CD4-positive, alpha-beta T cell treated with Interleukin-15 for 4 hours (primary cell): Measurements from ENCODE around the gene NOS1AP.

Experiments
- DNase-seq: peaks from one replicate; pipeline ENCODE4 v3.0.0-alpha.2; 2020; ENCODE audit warnings: low spot score

The NOS1AP gene

DNA sequence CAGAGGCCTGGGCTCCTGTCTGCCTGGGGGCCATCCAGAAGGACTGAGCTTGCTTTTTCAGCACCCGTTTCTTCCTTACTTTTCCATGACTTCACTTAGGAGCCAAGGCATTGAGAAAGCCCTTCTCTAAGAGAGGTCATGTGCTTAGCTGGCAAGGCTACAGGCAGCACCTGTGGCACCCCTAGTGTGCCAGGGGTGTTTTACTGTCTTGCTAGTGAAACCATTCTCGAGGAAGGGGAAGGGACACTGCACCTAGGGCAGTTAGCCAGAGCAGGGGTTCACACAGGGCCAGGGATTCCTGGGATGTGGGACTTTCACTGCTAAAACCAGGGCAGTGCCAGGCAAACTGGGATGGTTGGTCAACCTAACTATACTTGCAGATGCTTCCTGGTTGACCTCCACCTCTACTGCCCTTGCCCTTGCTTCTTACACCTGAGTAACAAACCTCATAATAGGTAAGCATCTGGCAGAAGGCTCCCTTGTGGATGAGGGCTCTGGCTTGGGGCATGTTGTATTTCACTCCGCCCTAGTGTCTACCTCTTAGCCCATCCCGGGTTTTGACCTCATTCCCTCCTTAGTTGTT is 69.2 kb downstream of the NOS1AP start:
- DNase-seq: no peak

DNA sequence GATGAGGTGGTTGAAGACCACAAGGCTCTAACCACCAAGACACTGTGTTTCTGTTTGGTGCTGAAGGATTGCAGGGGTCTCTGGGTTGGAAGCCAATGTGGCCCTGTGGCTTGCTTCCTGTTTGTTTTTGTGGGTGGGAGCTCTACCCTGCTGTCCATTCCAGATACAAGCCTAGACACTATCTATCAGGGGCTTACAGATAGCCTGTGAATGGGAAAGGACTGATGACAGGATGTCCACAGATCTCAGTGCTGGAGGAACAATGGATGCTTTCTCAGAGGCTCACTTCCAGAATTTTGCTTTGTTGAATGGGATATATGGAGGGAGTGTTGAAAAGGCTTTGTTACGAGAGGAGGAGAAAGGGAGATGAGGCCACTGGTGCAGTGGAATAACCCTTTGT is 69.7 kb downstream of the NOS1AP start:
- DNase-seq: no peak

DNA sequence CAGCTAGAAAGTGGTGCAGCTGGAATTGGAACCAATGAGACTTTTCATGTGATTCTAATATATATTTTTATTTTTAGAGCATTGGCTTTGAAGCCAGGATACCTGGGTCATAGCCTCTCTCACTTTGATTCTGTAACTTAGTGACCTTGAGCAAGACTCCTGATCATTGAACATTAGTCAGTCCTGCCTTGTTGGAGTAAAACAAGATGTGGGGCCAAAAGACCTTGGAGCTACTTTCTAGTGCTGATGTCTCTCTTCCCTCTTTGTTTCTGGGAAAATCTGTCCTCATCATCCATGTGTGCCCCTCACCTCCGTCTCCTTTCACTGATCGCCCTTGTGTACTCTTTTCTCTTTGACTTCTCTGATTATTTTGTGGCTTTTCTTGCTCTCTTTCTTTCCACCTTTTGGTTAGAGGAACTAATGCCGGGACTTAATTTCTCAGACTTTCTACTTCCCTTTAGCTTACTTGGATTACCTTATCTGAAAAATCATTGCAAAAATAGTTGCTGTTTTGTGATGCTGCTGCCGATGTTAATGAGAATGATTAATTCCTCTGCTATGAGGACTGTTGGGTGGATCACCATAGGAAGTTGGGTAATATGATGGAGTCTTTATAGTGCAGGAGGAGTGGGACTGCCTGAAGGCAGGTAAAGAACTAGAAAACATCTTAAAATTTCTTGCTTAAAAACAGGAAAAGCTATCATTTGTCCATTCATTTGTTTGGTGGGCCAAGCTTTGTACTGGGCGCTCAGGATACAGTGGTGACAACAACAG is 72.0 kb downstream of the NOS1AP start:
- DNase-seq: no peak

DNA sequence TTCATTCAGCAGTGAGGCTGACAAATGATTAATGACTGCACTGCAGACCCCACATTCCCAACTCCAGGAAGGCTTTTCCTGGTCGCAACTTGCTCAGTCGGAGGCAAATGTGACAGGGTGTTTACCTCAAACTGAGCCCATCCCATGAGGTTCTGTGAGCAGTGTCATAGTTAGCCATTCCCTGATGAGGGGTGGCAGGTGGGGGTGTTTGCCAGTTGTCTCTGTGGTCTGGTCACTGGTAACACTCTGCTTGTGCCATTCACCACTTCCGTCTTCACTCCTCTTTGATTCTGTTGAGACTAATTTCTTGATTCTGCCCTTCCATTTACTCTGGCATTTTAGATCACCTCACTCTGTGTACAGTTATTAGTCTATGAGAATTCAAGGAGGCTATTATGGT is 73.5 kb downstream of the NOS1AP start:
- DNase-seq: no peak

DNA sequence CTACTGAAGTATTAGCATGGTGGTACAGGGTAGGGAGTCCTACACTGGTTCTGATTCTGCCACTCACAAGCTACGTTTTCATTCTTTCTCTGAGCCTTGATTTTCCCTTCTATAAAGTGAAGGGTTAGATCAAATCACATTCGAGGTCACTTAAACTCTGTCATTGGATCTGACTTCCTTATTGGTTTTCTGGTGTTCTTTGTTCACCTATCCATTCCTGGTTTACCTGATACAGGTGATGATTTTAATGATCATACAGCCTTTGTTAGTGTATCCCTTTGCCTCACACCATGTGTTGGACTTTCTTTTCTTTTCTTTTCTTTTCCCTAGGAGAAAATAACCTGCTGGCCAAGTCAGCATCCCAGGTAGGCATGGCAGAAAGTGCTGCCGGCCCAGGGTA is 74.8 kb downstream of the NOS1AP start:
- DNase-seq: no peak

DNA sequence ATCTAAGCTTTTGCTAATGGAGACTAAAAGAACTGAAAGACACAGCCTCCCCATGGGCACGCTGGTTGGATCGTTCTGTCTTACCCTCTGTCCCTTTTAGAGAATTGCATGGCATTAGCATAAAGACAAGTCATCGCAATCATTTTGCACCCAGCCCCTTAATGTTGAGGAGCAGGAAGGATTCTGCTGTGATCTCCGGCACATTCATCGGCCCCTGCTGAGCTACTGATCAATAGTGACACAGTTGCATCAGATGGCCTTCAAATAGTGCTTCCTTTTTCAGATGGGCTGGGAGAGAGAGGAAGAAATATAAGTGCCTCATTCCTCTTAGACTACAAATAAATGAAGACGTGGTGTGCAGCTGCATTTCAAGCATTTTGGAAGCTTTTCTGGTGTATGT is 75.4 kb downstream of the NOS1AP start:
- no peak for DNase-seq

DNA sequence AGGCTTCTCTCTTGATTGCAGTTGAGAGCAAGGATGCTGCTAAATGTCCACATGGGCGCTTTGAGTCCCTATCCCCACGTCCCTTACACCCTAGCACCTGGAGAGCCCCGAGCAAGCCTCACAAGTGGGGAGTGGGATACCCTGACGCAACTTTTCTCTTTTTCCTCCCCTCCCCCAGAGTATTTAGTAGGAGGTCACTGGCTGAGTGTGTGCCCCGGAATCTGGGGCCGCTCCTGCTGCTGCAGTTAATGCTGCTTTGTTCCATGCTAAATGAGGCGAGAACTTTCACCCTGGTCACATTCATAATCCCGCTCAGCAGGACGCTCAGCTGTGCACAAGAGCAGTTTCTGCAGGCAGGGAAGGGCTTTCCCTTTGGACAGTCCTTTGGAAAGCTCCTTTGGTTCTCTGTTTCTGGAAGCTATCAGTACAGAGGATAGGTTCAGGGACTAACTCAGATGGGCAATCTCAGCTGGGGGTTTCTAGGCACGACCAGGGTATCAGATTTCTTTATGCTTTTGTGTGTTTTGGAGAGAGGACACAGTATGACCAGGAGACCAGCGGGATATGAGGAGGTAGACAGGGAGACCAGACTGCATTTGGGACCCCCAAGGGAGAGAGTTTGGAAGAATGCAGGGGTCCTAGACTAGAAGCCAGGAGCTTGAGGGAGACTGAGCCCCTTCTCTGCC is 75.9 kb downstream of the NOS1AP start:
- DNase-seq: no peak

DNA sequence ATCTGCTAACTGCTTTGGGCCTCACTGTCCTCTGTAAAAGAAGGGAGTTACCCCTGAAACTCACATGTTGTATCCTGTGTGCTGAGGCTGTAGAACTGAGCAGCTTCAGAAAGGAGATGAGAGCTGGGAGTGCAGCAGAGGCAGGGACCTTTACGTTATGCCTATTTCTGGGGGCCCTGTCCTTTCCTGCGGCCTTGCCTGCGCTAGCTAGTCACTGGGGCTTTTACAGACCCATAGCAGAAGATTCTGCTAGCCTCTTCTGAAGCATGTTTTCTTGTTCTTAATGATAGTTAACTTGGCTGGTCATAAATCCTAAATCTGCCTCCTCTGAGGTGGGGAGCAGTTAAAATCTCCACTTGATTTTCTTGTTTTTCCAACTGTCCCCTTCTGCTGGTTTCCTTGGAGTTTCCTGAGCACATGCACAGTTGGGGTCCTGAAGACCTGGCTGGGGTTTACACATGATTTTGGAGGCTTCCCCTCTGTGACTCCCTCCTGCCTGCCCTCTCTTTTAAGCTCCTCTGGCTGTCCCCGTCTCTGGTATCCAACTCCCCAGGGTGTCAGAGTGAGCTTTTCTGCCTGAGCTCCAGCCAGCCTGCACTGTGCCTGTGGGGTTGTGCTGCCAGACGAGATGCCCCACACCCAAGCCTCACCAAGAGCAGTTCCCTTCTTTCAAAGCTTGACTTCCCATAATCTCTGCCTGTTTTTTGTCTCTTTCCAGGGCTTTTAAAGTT is 76.6 kb downstream of the NOS1AP start:
- no peak for DNase-seq

DNA sequence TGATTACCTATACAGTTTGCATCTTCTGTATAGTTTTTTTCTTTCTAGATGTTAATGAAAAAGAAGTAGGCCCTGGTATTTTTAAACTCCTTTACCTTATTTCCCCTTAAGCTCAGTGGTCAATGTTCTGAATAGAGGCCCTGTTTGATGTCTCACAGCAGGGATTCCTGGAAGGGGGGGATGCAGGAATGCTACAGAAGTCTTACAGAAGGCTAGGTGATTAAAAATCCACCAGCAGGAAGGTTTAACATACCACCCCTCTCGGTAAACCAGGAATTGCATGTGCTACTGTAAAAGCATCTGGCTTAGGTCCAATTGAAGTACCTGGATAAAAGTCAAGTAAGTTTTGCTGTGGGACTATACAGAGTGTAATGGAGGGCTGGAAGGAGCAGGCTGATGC is 78.3 kb downstream of the NOS1AP start:
- no peak for DNase-seq

DNA sequence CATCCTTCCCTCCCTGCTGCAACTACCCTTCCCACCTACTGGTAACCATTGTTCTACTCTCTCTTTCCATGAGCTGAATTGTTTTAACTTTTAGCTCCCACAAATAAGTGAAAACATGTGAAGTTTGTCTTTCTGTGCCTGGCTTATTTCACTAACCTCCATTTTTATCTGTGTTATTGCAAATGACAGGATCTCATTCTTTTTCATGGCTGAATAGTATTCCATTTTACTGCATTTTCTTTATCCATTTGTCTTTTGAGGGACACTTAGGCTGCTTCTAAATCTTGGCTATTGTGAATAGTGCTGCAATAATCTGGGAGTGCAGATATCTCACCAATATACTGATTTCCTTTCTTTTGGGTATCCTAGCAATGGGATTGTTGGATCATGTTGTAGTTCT is 80.6 kb downstream of the NOS1AP start:
- DNase-seq: no peak

DNA sequence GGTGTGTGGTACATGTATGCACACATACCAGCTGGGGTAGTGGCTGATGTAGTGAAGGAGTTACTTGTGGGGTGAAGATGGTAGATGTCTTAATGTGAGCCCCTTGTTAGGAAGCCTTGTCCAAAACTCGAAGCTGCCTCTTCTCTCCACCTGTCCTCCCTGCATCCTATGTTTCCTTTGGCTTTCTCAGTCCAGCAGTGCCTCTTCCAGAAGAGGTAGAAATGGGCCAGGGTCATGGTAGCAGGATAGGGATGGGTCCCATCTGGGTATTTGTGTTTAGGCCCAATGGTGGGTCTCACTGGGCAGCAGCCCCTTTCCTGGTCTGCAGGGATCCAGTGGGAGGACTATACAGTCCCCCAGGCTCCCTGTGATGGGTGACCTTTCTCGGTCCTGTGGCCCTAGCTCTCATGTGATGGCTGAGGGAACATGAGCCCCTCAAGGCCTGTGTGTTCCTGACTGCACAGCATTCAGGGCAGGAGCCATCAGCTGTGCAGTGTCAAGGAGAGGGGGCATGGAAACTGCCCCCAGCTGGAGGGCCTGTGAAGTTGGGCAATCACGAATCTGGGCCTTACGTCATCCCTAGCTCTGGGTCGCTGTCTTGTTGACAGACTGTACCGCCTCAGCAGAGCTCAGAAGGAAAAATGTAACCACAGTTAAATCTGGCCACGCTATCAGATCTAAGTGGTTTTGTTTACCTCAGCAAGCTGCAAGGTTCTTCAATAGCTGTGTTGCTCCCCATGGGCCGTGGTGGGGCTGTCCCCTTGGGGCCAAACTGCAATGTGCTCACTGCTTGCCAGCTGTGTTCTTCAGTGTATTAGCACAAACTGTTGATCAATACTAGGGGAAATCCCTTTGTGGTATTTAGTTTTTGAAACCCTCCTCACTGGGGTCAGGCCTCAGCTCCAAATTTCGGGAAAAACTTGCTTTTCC is 82.7 kb downstream of the NOS1AP start:
- DNase-seq: no peak

DNA sequence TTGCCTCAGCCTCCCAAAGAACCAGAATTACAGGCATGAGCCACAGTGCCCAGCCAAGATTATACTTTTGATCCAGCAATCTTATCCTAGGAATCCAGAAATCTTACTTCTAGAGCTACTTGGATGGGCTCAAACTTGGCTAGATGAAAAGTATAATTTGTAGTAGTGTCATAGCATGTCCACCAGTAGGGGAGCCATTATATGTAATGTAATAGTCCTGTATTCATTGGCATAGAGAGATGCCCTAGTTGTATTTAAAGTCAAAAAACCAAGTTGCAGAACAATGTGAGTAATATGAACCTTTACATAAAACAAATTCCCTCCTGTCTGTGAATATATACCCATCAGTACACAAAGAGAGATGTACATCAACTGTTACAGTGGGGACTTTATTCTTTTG is 83.9 kb downstream of the NOS1AP start:
- DNase-seq: no peak

DNA sequence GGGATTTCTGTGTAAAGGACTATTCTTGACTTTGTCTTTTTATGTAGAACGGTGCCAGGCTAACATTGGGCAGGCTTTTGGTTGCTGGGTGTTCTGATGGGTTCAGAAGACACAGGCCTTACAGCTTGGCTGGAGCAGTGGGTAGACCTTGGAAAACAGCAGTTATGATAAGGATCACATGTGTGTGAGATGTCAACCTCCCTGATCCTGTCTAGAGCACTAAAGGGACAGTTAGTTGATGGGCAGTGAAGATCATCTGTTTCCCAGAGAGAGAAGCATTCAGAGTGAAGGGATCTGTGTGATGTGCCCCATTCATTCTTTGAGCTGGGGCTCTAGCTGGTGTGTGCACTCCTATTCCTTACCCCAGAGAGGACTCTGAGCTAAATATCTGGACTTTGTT is 88.0 kb downstream of the NOS1AP start:
- DNase-seq: no peak

DNA sequence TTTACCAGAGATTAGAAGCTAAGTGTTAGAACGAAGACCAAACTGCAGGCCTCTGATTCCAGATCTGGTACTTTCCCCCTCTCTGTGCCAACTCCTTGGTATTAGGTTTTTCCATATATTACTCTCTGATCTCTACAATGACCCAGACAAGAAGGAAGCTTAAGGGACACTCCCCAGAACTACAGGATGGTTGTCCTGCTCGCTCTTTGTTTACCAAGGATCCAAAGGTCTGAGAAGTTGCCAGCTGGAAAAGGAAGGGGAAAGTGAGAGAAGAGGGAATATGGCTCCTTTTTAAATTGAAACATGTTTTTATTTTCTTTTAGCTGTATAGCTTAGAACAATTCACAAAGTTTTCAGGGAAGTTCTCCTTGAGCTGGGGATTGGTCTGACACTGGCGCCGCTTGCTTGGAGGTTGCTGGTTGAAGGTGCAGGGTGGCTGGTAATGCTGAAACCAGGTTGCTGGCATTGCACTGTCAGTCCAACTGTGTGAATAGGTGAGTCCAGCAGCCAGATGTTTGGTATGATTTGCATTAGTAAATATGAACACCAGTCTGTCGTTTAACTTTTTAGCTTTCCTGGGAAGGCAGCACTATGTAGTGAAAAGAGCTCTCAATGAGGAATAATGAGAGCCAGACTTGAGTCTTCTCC is 89.3 kb downstream of the NOS1AP start:
- DNase-seq: no peak

DNA sequence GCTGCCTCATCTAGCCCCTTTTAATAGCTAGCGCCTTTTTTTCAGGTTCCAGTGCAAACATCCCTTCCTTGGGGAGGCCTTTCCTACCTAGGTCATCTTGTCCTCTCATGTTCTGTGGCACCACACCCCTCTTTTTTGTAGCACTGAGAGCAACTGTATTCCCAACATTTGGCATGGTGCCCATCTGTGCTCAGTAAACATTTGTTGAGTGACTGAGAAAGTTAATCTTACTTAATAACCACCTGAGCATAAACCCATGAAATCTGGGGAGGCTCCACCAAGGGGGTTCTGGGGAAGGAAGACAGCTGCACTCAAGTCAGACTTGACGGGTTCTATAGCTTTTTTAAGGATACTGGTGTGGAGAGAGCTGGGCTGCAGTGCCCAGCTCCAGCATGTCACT is 90.0 kb downstream of the NOS1AP start:
- no peak for DNase-seq

DNA sequence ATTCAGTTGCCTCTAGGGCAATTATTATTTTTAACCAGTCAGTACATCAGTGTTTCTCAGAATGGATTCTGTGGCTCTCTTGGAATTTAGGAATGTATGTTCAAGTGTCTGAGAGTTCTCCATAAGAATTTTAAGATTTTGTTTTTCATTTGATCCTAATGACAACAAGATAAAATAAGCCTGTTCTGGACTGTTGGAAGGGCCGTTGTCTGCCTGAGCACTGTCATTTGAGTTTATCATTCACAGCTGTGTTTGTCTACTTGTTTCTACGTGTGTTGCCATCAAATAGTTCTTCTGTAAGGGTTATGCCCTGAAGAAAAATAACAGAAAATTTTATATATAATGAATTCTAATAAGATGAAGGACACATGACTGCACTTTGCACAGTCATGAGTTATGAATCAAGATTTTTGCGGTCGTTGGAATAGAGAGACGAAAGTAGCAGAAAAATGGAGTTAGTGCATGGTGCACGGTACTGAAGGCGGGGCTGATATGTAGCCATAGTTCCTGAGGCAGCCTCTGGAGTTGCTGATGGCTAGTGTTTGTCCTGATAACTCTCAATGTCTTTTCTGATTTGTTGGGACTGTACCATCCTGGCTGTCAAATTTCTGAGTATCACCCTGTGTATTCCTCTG is 92.5 kb downstream of the NOS1AP start:
- no peak for DNase-seq

DNA sequence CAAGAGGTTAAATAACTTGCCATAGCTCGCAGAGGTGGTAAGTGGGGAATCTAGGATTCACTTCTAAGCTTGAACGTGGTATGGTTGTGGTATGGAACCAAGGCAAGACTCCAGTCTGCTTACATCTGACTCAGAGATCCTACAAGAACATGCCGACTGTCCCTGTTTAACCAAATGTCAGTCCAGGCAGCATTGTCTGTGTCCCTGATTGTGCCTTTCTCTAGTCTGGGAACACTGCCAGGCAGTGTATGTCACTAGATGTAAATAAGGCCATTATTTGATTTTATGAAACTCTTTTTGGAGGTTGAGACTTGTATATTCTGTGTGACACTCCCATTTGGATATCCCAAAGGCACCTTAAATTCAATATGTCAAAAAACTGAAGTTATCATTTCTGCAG is 96.0 kb downstream of the NOS1AP start:
- DNase-seq: no peak

DNA sequence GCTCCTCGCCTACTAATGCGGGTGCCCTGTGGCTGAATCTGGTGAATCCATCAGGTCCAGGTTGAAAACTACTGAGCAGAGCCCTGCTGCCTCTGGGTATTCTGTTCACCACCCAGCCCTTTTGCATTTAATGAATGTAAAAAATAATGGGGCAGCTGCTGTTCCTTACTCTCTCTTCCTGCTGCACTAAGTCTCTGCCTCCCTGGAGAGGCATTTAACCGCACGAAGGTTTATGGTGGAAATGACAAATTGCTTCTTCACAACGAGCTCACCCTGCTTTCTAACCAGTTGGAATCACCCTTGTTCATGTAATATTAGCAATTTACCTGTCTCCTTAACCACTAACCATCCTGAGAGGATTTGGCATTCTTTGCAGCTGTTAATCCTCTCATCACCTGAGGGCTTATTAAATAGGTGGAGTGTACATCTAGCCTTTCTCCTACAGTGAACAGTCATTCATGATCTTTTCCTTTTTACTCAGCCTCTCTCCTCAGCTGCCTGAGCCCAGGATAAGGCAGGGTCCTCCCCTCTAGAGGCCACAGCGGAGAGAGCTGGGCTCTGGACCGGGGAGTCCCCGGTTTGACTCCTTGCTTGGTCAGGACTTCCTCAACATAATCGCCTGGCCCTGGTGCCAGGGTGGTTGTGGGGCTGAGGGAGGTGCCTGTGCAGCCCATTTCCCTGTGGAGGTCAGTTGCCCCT is 97.6 kb downstream of the NOS1AP start:
- DNase-seq: no peak

DNA sequence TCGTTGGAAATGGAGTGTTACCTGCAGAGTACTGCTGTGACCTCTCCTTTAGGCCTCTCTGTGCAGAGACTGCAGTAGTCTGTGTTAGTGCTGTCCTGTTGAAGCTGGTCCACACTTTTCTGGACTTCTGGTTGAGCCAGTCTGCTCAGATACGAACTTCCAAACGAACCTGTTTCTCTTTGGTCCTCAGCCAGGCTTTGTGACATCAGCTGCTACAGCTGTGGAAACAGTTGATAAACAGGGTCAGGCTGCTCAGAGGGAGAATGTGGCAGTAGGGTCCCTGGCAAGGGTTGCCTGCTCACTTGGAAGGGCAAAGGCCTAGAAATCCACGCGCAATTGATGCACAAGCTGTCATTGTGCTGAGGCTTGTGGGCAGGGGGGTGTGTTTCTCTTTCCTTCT is 98.8 kb downstream of the NOS1AP start:
- DNase-seq: no peak
